ENCODE data around the gene RRP15.

DNA sequence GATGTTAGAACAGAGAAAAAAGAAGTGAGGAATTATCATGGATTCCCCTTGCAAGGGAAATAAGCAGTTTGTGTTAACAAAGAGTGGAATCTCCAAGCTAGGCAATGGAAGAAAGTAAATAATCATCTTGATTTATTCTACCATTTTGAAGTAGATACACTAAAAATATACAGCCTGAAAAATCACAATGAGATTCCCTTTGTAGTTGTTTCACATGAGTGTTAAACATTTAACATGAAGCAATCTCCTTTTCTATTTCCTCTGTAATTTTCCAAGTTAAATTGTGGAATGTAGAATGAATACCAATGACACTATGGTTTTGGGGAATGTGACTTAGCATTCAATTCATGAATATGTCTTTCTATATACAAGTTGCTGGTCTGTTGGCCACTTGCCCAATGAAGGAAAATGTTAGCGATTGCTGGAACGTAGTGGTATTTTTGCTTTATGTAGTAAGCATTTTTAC, 65.7 kb downstream of the RRP15 start:
- TF ChIP-seq, protein P1, sequence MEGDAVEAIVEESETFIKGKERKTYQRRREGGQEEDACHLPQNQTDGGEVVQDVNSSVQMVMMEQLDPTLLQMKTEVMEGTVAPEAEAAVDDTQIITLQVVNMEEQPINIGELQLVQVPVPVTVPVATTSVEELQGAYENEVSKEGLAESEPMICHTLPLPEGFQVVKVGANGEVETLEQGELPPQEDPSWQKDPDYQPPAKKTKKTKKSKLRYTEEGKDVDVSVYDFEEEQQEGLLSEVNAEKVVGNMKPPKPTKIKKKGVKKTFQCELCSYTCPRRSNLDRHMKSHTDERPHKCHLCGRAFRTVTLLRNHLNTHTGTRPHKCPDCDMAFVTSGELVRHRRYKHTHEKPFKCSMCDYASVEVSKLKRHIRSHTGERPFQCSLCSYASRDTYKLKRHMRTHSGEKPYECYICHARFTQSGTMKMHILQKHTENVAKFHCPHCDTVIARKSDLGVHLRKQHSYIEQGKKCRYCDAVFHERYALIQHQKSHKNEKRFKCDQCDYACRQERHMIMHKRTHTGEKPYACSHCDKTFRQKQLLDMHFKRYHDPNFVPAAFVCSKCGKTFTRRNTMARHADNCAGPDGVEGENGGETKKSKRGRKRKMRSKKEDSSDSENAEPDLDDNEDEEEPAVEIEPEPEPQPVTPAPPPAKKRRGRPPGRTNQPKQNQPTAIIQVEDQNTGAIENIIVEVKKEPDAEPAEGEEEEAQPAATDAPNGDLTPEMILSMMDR (IDR thresholded peaks at IDR 0.05), result no peak
- no peak for TF ChIP-seq POLR2A (IDR thresholded peaks at IDR 0.05)
